Nephron (organoid): ENCODE data around the gene ACTR6.

Experiments used
- H3K27ac Mint-ChIP-seq, 3 experiments: 2 replicates each; pipeline ENCODE4 v1.8.0; 2020; ENCODE audit warnings: mixed read lengths in 3 of 3, mild to moderate bottlenecking in 2 of 3, moderate library complexity in 1 of 3
- H3K27me3 Mint-ChIP-seq: 2 replicates; pipeline ENCODE4 v1.8.0; 2021; ENCODE audit warnings: low read depth, mild to moderate bottlenecking, moderate library complexity, mixed read lengths
- H3K36me3 Mint-ChIP-seq: 2 replicates; pipeline ENCODE4 v1.8.0; 2020; ENCODE audit warnings: low read depth, mixed read lengths
- H3K4me1 Mint-ChIP-seq: 2 replicates; pipeline ENCODE4 v1.8.0; 2020; ENCODE audit warnings: mixed read lengths
- H3K4me3 Mint-ChIP-seq, 3 experiments: 2 replicates each; pipeline ENCODE4 v1.8.0; 2020; ENCODE audit warnings: mild to moderate bottlenecking in 3 of 3, mixed read lengths in 3 of 3, moderate library complexity in 2 of 3
- H3K9me3 Mint-ChIP-seq: 2 replicates; pipeline ENCODE4 v1.8.0; 2020; ENCODE audit warnings: mixed read lengths
- CTCF ChIP-seq, 3 experiments: fragments of 200-600 bp; sonication (generic); IDR thresholded peaks; one replicate each; pipeline ENCODE4 v1.5.0; 2021; ENCODE audit warnings: antibody characterized with exemption in 3 of 3; ENCODE audit not compliant: unreplicated experiment in 3 of 3

ACTR6 gene

GRCh38 chr12:100165356-100165755 is 35.3 kb upstream of the ACTR6 start:
- no peak overlapping the region for H3K4me3 Mint-ChIP-seq
- no peaks in the 10 kb centered on the region for H3K9me3 Mint-ChIP-seq
- H3K27ac Mint-ChIP-seq = no peak overlapping the region
- H3K4me1 Mint-ChIP-seq = peaks cover 39% of the 10 kb centered on the region
- peaks cover 4% of the 10 kb centered on the region for H3K36me3 Mint-ChIP-seq
- no peak for TF ChIP-seq CTCF (IDR thresholded peaks at IDR 0.05; ENCODE audit: unreplicated experiment in 3 of 3)
- H3K27me3 Mint-ChIP-seq = peaks cover 10% of the 10 kb centered on the region

DNA sequence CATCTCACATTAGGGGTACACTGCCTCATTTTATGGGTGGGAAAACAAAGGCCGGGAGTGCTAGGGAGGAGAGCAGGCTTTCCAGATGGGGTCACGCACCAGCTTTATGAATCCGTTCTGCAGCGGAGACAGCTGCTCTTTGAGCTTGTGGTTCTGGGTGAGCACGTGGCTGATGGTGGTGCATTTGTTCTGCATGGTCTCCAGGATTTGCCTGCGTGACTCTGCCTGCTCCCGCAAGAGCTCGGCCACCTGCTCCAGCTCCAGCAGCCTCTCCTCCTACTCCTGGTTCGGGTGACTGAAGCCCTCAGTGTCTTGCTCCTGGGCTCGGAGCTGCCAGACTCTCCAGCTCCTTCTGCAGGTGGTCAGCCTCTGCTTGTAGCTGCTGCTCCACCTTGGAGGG is 34.4 kb upstream of the ACTR6 start:
- H3K27me3 Mint-ChIP-seq = peaks cover 10% of the 10 kb centered on the region
- H3K9me3 Mint-ChIP-seq = no peaks in the 10 kb centered on the region
- no peak overlapping the region for H3K4me3 Mint-ChIP-seq
- no peak overlapping the region for H3K27ac Mint-ChIP-seq
- H3K36me3 Mint-ChIP-seq = peaks cover 4% of the 10 kb centered on the region
- TF ChIP-seq CTCF (IDR thresholded peaks at IDR 0.05; ENCODE audit: unreplicated experiment in 3 of 3) = no peak
- H3K4me1 Mint-ChIP-seq = peaks cover 47% of the 10 kb centered on the region

GRCh38 chr12:100168562-100168961 is 32.1 kb upstream of the ACTR6 start:
- no peak for TF ChIP-seq CTCF (IDR thresholded peaks at IDR 0.05; ENCODE audit: unreplicated experiment in 3 of 3)
- Mint-ChIP-seq H3K4me3 (no peak overlapping the region), H3K36me3 (peaks cover 4% of the 10 kb centered on the region), H3K4me1 (peaks cover 44% of the 10 kb centered on the region), H3K9me3 (no peaks in the 10 kb centered on the region), H3K27ac (no peak overlapping the region), H3K27me3 (peaks cover 3% of the 10 kb centered on the region)

GRCh38 chr12:100169345-100169744 is 31.3 kb upstream of the ACTR6 start:
- Mint-ChIP-seq H3K4me3 (no peak overlapping the region), H3K27me3 (peaks cover 3% of the 10 kb centered on the region), H3K4me1 (peaks cover 36% of the 10 kb centered on the region), H3K36me3 (peaks cover 4% of the 10 kb centered on the region), H3K9me3 (no peaks in the 10 kb centered on the region), H3K27ac (no peak overlapping the region)
- TF ChIP-seq CTCF (IDR thresholded peaks at IDR 0.05; ENCODE audit: unreplicated experiment in 3 of 3) = no peak

DNA sequence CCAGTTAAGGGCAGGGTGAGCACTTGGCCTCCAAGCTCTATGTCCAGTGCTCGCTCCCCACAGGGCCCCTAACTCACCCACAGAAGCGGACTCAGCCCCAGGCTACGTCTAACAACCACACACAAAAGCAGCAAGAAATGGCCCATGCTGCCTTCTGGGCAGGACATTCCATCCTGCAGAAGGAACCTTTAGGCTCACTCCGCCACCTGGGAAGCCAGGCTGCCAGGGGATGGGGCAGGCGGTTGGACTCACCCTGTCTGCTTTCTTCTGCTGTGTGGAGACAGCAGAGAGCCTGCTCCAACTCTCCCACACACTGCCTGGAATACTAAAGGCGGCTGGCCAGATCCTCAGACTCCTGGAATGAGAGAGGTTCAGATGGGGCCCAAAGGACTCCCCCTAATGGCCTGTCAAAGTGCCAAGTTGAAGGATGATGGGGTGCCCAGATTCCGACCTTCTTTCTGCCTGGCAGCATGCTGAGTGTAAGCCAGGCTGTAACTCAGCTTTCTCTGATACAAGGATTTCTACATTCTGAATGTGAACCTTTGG is 30.2 kb upstream of the ACTR6 start:
- Mint-ChIP-seq H3K36me3 (peaks cover 2% of the 10 kb centered on the region), H3K9me3 (no peaks in the 10 kb centered on the region), H3K4me3 (no peak overlapping the region), H3K4me1 (peaks cover 25% of the 10 kb centered on the region), H3K27me3 (peaks cover 3% of the 10 kb centered on the region), H3K27ac (peak overlapping the region in 2 of 3 experiments; percentile 34 to 70)
- TF ChIP-seq CTCF (IDR thresholded peaks at IDR 0.05; ENCODE audit: unreplicated experiment in 3 of 3) = no peak

GRCh38 chr12:100171248-100171647 is 29.4 kb upstream of the ACTR6 start:
- H3K27ac Mint-ChIP-seq = peak overlapping the region; percentile 68 to 82 (median 70)
- H3K9me3 Mint-ChIP-seq = no peaks in the 10 kb centered on the region
- no peak overlapping the region for H3K4me3 Mint-ChIP-seq
- peaks cover 23% of the 10 kb centered on the region for H3K4me1 Mint-ChIP-seq
- TF ChIP-seq CTCF (IDR thresholded peaks at IDR 0.05; ENCODE audit: unreplicated experiment in 3 of 3) = no peak
- no peaks in the 10 kb centered on the region for H3K36me3 Mint-ChIP-seq
- peaks cover 3% of the 10 kb centered on the region for H3K27me3 Mint-ChIP-seq
